Measurements from ENCODE around the gene OOEP.

Gene OOEP

DNA sequence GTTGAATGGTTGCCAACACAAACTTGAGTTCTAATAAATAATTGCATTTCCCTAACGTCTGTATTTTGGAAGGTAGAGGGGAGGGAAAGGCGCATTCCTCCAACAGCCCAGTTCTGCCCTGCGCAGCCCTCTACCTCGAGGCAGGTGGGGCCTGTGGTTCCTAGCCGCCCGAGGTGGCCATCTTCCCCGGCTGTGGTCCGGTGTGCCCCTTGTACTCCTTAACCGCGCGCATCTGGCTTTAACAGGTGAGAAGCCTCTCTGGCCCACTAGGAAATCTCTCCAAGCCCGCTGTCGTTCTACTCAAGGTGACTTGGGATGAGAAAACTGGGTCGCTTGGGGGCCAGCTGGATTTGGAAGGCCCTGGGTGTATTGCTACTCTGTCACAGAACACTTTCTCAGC lies 5.6 kb downstream of the OOEP start:
- no peak for DNase-seq

DNA sequence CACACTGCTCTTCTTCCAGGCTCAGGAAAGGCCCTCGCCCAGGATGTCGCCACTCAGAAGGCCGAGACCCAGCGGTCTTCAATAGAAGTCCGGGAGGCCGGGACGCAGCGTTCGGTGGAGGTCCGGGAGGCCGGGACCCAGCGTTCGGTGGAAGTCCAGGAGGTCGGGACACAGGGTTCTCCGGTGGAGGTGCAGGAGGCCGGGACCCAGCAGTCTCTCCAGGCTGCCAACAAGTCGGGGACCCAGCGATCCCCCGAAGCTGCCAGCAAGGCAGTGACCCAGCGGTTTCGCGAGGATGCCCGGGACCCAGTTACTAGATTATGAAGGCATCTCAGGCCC lies 6.2 kb downstream of the OOEP start:
- DNase-seq = no peak

DNA sequence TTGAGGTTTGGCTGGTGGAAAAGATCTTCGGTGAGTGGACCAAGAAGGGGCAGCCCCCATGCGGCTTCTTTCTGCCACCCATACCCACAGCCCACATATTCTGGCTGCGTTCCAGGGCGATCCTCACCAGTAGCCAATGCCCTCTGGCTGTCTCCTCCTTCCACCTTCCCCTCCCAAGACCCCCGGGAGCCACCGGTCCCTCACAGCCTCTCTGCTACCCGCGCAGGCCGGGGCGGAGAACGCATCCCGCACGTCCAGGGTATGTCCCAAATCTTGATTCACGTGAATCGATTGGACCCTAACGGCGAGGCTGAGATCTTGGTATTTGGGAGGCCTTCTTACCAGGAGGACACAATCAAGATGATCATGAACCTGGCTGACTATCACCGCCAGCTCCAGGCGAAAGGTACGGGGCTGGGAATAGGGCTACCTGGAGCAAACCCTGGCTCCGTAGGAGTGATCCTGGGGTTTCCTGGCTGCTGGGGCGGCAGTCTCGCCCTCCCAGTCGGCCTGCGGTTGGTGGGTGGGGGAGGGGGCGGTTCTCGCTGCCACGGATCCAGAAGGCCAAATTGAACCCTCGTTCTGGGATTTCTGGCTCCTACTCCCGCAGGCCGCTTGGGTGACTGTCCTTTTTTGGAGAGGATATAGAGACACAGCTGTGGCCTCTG lies 6.7 kb downstream of the OOEP start:
- no peak for DNase-seq

DNA sequence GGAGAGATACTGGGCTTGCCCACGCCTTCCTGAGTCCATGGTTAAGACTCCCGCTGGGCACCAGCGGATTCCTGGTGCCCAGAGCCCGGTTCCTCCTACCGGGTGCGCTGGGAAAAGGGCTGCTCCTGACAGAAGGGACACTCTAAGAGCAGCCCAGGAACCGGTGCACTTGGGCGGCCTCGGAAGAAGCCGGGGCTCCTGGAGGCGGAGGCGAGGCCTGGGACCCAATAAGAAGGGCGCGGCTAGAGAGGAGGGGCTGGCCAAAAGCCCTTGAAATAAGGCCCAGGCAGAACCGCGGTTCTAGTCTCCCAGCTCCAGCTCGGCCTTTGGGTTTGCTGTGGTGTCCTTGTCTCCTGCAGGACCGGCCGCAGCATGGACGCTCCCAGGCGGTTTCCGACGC lies 7.3 kb downstream of the OOEP start, which contains the start of gene KHDC3L:
Gene KHDC3L (plus strand): TSS at position 301 of the 400 bp plus-strand sequence. CDS start 72 bp downstream, at position 373.
- no peak for DNase-seq

DNA sequence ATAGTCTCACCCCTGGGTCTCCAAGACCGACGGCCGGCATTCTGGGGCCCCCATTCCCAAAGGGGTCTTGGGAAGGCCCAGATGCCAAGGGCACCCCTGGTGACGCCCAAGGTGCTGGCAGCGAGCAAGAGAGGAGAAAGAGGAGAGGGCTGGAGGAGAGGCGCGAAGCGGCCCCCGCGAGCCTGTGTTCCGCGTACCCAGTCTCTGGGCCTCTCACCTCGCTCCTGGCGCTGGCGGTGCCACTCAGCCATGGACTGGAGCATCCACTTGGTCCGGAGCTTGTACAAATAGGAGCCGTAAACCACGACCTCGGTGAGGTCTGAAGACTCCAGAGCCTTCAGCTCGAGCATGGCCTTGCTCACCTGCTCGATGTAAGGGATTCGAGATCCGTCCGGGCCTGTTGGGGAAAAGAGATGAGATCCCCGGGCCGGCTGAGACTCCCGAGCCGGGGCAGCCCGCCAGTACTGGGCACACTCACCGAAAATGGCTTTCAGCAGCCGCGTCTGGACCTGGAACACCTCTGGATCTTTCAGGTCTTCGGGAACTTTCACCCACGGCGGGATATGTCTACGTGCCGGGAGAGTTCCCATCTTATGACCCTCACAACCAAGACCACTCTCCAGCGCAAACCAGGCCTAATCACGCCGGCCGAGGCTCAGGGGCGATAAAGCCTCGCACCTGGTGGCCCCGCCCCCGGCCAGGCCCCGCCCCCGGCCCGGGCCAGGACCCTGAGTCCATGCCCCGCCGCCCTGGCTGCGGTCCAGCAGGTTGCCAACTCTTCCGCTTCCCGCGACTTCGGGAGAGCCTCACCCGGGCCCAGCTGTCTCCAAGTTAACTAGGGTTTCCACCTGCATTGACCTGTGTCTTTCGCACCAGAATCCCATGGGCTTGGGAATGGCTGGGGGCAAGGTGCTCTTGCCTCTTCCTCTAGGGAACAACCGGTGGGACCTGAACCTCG lies 15.8 kb downstream of the OOEP start, which contains the start of gene DPPA5:
Gene DPPA5 (minus strand): TSS at position 641 of the 958 bp plus-strand sequence. CDS start 51 bp downstream, at position 590.
- no peak for DNase-seq

GRCh38 chr6:73349311-73349710 lies 20.4 kb downstream of the OOEP start:
- no peak for DNase-seq

DNA sequence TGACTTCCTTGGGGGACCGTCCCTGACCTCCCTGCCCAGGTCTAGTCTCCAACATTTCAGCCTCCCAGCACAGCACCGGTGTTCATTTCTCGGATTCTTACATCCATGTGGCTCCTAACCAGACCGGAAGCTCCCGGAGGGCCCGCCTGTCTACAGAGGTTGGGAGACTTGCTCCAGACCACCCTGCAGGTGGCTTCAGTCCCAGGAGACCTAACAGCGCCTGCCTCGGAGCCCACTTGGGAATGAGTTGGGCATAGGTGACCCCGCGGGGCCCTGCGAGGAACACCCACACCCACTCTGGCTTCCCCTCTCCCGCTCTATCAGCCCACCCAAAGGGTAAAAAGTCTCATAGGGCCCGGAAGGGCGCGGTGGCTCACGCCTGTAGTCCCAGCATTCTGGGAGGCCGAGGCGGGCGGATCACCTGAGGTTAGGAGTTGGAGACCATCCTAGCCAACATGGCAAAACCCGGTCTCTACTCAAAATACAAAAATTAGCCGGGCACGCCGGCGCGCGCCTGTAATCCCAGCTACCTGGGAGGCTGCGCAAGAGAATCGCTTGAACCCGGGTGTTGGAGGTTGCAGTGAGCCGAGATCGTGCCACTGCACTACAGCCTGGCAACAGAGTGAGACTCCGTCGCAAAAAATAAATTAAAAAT lies 21.0 kb downstream of the OOEP start:
- DNase-seq = no peak

DNA sequence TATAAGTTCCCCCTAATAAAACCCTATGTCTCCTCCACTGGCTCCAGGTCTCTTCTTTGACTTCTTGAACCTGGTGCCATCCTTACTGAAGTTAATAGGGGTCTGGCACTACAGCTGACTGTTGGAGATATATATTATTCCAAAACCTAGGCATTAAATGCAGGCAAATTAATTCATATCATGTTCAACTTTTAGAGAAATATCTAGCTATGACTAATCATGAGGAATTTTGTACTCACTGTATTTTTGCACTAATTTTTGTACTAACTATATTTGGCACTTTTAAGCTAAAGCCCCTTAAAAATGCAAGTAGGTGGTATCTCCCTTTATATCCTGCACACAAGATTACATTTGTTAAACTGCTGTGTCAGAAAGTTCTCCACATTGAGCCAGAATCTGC lies 26.5 kb downstream of the OOEP start:
- DNase-seq = no peak

DNA sequence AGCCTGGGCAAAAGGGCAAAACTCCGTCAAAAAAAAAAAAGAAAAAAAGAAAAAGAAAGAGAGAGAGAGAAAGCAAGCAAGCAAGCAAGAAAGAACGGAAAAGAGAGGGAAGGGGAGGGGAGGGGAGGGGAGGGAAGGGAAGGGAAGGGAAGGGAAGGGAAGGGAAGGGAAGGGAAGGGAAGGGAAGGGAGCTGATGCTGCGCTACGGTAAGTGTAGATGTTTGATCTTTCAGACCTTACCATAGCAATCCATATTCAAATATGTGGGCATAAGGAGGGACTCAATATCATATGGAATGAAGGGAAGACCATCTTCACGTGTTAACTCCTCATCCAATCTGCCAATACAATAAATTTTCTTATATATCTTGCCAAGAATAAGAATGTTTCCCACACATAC lies 27.5 kb downstream of the OOEP start:
- no peak for DNase-seq

DNA sequence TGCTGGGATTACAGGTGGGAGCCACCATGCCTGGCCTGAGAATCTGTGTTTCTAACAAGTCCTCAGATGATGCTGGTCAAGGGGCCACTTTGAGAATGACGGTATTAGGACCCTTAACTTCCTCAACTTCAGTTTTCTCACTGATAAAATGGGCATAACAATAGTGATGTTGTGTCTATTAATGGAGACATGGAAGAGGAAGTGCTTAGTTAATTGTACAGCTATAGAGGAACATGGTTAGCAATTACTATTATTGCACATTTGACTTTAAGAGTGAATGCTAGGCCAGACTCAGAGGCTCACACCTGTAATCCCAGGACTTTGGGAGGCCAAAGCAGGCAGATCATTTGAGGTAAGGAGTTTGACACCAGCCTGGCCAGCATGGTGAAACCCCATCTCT lies 28.4 kb downstream of the OOEP start:
- no peak for DNase-seq

GRCh38 chr6:73340048-73340447 lies 29.6 kb downstream of the OOEP start:
- DNase-seq = no peak

- no peak for DNase-seq
Measured at GRCh38 chr6:73339340-73339739, 30.4 kb downstream of the OOEP start.

GRCh38 chr6:73329201-73329600 lies 40.5 kb downstream of the OOEP start:
- no peak for DNase-seq

- no peak for DNase-seq
Measured at GRCh38 chr6:73328790-73329189, 40.9 kb downstream of the OOEP start.

GRCh38 chr6:73325656-73326055 lies 44.0 kb downstream of the OOEP start:
- DNase-seq = no peak

GRCh38 chr6:73323323-73323722 lies 46.4 kb downstream of the OOEP start:
- no peak for DNase-seq

Data from NCI-H146 (cell line).